HepG2 (cell line): Measurements from ENCODE around the gene BCL6. TPM values are rescaled to one million over a fixed set of nuclear protein-coding genes. Genes with fewer than 3 reads are reported as not detected.

Source experiments
- ARNT2 ChIP-seq: sonication (generic); formaldehyde crosslinking; IDR thresholded peaks from 2 replicates; pipeline ENCODE4 v1.8.0; 2022; ENCODE audit warnings: mild to moderate bottlenecking, low read depth, missing genetic modification reagents, moderate library complexity
- EP300 ChIP-seq, 3 experiments: sonication (generic) in 1 of 3; formaldehyde crosslinking in 1 of 3; IDR thresholded peaks; 2 replicates each; pipeline versions ENCODE4 v1.5.1 to v1.6.1; 2011 to 2020; ENCODE audit warnings: low read depth in 2 of 3, low read length in 2 of 3, borderline replicate concordance in 1 of 3, improper control_type of control experiment in 1 of 3, mild to moderate bottlenecking in 1 of 3, missing genetic modification reagents in 1 of 3, moderate library complexity in 1 of 3
- KMT2B ChIP-seq: IDR thresholded peaks from 2 replicates; pipeline ENCODE4 v1.6.1; 2016; ENCODE audit warnings: missing genetic modification reagents, missing compliant biosample characterization
- SNRNP70 ChIP-seq: fragments of 200-400 bp; formaldehyde crosslinking; IDR thresholded peaks from 2 replicates; pipeline ENCODE4 v1.6.1; 2017; ENCODE audit warnings: mild to moderate bottlenecking, low read depth, low read length, moderate library complexity
- SP5 ChIP-seq: IDR thresholded peaks from 2 replicates; pipeline ENCODE4 v1.6.1; 2016; ENCODE audit warnings: low read depth, borderline replicate concordance
- ZC3H13 ChIP-seq: sonication (generic); formaldehyde crosslinking; IDR thresholded peaks from 2 replicates; pipeline ENCODE4 v1.8.1; 2023; ENCODE audit warnings: mild to moderate bottlenecking, missing genetic modification reagents, moderate library complexity
- ZFP1 ChIP-seq: IDR thresholded peaks from 2 replicates; pipeline ENCODE4 v1.6.1; 2016
- ZSCAN25 ChIP-seq: sonication (generic); formaldehyde crosslinking; IDR thresholded peaks from 2 replicates; pipeline ENCODE4 v1.8.0; 2022; ENCODE audit warnings: mild to moderate bottlenecking, missing genetic modification reagents
- ZSCAN29 ChIP-seq: sonication (generic); formaldehyde crosslinking; conservative IDR thresholded peaks from 2 replicates; pipeline ENCODE4 v1.4.0; 2020; ENCODE audit warnings: mild to moderate bottlenecking, missing genetic modification reagents
- polyA plus RNA-seq, 8 experiments: library from polyadenylated mRNA; depleted of rRNA in 3 of 8; stranded (reverse) in 7 of 8; unstranded in 1 of 8; fragments of >200 nt; fragmentation: Illumina TruSeq in 4 of 8; extraction: Trizol in 4 of 8; gene quantifications; 2 replicates each; pipeline versions ENCODE4 v1.2.1 to v1.2.3, GENCODE V29; 2011 to 2016; ENCODE audit warnings: low read depth in 4 of 8, missing spikeins in 1 of 8, mixed read lengths in 1 of 8; ENCODE audit not compliant: insufficient read depth in 1 of 8
- total RNA-seq, 5 experiments: library from RNA; depleted of rRNA; stranded (reverse); fragments of >200 nt; fragmentation: Illumina TruSeq; extraction: Trizol; gene quantifications; 2 replicates each; pipeline ENCODE4 v1.2.3, GENCODE V29; 2016; ENCODE audit warnings: low read depth in 1 of 5
- TF ChIP-seq, protein P1 (sequence below): sonication (generic); formaldehyde crosslinking; IDR thresholded peaks from 2 replicates; pipeline ENCODE4 v1.4.0; 2020; ENCODE audit warnings: missing genetic modification reagents, borderline replicate concordance
- TF ChIP-seq, protein P2 (sequence below), 2 experiments: sonication (generic) in 1 of 2; formaldehyde crosslinking in 1 of 2; IDR thresholded peaks; 2 replicates each; pipeline versions ENCODE4 v1.5.1 to v1.6.1; 2011 to 2020; ENCODE audit warnings: borderline replicate concordance in 1 of 2, low read depth in 1 of 2, low read length in 1 of 2, mild to moderate bottlenecking in 1 of 2, missing genetic modification reagents in 1 of 2, moderate library complexity in 1 of 2
- TF ChIP-seq, protein P3 (sequence below): IDR thresholded peaks from 2 replicates; pipeline ENCODE4 v1.4.0; 2020; ENCODE audit warnings: mild to moderate bottlenecking, missing genetic modification reagents
- TF ChIP-seq, protein P4 (sequence below): sonication (generic); formaldehyde crosslinking; IDR thresholded peaks from 2 replicates; pipeline ENCODE4 v1.8.0; 2022; ENCODE audit warnings: mild to moderate bottlenecking, missing genetic modification reagents

BCL6 gene
- total and polyA plus RNA-seq, 2 of the 13 experiments (the other 11 are each of a cell fraction or from before 2014, with no cell fraction given), result 21.2 to 53.7 TPM

DNA sequence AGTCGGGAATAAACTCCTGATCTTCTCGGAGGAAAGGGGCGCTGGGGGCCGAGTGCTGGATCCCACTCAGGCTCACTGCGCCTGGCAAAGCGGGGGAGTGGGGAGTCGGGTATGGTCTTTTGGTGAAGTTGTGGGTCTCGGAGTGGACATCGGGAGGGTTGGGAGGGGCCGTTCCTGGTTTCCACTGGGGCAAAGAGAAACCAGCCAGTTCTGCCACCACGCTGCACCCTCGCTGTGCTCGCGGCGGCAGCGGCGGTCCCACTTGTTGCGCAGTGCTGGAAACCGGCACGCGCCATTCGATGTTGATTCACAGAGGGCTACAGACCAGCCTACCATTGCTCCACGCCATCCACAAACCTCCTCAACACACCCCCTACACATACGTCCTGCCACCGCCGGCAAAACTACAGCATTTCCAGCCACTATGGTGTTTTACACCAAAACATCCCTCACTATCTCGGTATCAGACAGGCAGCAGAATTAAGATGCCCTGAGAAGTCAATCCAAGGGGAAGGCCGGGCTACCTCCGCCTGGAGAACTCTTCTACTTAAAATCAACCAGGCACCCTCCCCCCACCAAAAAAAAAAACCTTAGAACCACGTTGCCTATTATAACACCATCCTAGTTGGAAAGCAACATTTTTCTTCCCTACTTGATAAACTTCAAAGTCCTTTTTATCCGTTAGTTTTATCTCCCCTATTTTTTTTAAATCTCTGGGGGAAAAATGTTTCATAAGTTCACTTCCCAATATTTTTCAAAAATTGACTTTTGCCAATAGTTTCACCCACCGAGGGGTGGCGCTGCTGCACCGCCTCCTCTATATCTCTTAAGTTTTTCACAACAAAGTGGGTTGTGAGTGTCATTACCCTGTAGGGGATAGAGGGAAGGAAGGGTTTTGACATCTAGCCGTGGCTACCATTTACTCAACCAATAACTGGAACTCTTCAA, 3.6 kb downstream of the BCL6 start (continued):
- TF ChIP-seq EP300 (IDR thresholded peaks at IDR 0.05; ENCODE audit: low read depth in 2 of 2, low read length in 2 of 2) (peak in 1 of 2 experiments; percentile 42; a peak in 2 of 4 replicates), EP300 (CRISPR knock-in tag; IDR thresholded peaks at IDR 0.05; ENCODE audit: borderline replicate concordance) (no peak), ZSCAN29 (CRISPR knock-in tag) (peak; percentile 24; the same call in 1 of the 2 replicates), ZFP1 (CRISPR knock-in tag) (no peak), ZSCAN25 (CRISPR knock-in tag) (no peak), ZC3H13 (CRISPR knock-in tag) (no peak; the same call in 1 of the 2 replicates), ARNT2 (0 out of 2 replicates have a peak, but pooled peaks have one; percentile 53), KMT2B (CRISPR knock-in tag) (0 out of 2 replicates have a peak, but pooled peaks have one; percentile 27), SNRNP70 (no peak), SP5 (no peak)
- TF ChIP-seq, protein P1, sequence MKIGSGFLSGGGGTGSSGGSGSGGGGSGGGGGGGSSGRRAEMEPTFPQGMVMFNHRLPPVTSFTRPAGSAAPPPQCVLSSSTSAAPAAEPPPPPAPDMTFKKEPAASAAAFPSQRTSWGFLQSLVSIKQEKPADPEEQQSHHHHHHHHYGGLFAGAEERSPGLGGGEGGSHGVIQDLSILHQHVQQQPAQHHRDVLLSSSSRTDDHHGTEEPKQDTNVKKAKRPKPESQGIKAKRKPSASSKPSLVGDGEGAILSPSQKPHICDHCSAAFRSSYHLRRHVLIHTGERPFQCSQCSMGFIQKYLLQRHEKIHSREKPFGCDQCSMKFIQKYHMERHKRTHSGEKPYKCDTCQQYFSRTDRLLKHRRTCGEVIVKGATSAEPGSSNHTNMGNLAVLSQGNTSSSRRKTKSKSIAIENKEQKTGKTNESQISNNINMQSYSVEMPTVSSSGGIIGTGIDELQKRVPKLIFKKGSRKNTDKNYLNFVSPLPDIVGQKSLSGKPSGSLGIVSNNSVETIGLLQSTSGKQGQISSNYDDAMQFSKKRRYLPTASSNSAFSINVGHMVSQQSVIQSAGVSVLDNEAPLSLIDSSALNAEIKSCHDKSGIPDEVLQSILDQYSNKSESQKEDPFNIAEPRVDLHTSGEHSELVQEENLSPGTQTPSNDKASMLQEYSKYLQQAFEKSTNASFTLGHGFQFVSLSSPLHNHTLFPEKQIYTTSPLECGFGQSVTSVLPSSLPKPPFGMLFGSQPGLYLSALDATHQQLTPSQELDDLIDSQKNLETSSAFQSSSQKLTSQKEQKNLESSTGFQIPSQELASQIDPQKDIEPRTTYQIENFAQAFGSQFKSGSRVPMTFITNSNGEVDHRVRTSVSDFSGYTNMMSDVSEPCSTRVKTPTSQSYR (CRISPR knock-in tag), result 0 out of 2 replicates have a peak, but pooled peaks have one; percentile 25
- TF ChIP-seq, protein P2, sequence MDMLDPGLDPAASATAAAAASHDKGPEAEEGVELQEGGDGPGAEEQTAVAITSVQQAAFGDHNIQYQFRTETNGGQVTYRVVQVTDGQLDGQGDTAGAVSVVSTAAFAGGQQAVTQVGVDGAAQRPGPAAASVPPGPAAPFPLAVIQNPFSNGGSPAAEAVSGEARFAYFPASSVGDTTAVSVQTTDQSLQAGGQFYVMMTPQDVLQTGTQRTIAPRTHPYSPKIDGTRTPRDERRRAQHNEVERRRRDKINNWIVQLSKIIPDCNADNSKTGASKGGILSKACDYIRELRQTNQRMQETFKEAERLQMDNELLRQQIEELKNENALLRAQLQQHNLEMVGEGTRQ (IDR thresholded peaks at IDR 0.05; ENCODE audit: low read depth, low read length), result no peak
- TF ChIP-seq, protein P2 (CRISPR knock-in tag; IDR thresholded peaks at IDR 0.05; ENCODE audit: borderline replicate concordance), result no peak
- TF ChIP-seq, protein P3, sequence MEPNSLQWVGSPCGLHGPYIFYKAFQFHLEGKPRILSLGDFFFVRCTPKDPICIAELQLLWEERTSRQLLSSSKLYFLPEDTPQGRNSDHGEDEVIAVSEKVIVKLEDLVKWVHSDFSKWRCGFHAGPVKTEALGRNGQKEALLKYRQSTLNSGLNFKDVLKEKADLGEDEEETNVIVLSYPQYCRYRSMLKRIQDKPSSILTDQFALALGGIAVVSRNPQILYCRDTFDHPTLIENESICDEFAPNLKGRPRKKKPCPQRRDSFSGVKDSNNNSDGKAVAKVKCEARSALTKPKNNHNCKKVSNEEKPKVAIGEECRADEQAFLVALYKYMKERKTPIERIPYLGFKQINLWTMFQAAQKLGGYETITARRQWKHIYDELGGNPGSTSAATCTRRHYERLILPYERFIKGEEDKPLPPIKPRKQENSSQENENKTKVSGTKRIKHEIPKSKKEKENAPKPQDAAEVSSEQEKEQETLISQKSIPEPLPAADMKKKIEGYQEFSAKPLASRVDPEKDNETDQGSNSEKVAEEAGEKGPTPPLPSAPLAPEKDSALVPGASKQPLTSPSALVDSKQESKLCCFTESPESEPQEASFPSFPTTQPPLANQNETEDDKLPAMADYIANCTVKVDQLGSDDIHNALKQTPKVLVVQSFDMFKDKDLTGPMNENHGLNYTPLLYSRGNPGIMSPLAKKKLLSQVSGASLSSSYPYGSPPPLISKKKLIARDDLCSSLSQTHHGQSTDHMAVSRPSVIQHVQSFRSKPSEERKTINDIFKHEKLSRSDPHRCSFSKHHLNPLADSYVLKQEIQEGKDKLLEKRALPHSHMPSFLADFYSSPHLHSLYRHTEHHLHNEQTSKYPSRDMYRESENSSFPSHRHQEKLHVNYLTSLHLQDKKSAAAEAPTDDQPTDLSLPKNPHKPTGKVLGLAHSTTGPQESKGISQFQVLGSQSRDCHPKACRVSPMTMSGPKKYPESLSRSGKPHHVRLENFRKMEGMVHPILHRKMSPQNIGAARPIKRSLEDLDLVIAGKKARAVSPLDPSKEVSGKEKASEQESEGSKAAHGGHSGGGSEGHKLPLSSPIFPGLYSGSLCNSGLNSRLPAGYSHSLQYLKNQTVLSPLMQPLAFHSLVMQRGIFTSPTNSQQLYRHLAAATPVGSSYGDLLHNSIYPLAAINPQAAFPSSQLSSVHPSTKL, result no peak
- TF ChIP-seq, protein P4, sequence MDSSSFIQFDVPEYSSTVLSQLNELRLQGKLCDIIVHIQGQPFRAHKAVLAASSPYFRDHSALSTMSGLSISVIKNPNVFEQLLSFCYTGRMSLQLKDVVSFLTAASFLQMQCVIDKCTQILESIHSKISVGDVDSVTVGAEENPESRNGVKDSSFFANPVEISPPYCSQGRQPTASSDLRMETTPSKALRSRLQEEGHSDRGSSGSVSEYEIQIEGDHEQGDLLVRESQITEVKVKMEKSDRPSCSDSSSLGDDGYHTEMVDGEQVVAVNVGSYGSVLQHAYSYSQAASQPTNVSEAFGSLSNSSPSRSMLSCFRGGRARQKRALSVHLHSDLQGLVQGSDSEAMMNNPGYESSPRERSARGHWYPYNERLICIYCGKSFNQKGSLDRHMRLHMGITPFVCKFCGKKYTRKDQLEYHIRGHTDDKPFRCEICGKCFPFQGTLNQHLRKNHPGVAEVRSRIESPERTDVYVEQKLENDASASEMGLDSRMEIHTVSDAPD, result peak; percentile 38; the same call in 1 of the 2 replicates
